HG02981 (cell line): ENCODE data around the gene LHFPL2.

Source experiments
- ATAC-seq: cut with Tn5 transposase; IDR thresholded peaks from one replicate; pipeline ENCODE4 v1.9.1; 2021; ENCODE audit warnings: mild to moderate bottlenecking, moderate library complexity; ENCODE audit not compliant: unreplicated experiment

The LHFPL2 gene

DNA sequence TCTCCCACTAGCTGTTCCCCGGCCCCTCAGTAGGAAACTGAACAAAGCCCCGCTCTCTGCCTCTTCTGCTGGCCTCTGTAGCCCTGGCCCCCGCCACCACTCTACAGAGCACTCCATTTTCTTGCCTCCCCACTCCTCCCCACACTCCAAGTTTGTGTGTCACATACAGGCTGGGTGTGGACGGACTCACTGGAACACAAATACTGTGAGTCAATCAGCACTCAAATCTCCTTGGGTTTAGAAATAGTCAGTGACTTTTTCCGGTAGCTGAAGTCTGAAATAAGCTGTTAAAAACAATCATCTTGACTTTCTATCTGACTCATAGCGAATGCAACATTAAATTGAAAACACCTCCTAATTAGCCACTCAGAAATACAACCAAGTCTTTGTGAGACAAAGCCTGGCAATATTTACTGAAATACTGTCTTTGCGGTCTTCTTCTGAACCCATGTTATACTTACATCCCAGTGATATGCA lies 122.5 kb downstream of the LHFPL2 start:
- no peak for ATAC-seq

DNA sequence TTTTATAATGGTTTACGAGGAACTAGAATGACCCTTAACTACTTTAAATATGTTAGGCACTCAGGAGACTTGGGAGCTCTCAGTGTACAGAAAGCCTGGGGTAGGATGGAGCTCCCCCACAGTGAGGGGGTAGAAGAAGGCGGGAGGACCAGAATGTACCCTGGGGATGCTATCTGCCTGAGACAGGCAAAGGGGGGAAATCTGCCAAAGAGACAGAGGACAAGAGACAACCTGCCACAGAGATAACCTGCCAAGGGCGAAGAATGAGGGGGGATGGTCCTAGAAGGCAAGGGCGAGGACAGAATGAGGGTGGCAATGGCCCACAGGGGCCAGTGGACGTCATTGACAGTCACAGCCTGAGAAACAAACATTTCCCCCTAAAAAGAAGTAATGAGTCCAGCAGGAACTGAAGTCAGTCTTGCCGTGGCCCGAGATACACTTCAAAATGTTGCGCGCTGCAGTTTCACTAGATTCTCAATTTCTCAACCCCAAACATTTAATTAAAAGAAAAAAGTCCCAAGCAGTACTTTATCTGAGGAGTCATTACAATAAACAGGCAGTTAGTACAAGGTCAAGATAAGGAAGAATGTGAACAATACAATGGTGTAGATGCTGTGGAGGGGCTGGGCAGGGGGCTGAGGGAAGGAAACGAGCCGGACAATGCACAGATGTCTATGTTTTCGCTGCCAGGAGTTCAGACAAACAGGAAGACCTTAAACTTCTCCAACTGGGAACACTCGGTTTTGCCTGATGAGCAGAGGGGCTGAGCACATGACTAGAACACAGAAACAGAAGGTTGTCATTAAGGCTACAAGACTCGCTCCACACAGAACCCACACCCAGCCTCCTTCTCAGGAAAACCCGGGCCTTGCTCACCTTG lies 125.0 kb downstream of the LHFPL2 start:
- no peak for ATAC-seq

DNA sequence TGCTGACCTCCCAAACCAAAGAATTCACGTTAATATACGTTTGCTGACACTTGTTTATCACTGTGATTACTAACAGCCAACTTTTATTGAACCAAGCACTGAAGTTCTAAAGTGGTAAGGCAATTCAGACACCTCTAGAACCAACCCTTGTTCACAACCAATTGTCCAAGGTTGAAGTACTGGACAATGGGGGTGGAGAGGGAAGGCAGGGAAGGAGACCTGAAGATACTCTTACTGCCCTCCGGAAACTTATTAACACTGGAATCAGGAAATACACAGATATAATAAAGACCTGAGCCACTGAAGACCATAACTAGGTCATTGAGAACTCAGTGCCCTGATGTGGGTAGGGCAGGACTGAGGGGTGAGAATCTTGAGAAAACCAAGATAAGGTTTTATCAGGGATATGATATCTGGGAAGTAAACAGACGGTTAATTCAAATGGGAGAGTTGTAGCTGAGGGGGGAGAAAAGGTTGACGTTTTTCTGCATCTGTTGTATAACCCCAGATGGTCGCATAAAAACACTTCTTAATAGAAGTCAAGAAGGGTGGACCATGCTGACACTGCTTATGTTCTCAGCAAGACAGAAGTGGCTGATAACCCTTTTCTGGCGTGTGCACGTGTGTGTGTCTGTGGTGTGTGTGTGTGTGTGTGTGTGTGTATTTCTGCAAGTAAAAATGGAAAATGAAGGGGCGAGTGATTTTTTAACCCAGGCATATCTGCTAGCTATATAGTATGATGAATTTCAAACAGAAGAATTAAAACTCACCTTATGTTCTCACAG lies 125.9 kb downstream of the LHFPL2 start:
- ATAC-seq = no peak

DNA sequence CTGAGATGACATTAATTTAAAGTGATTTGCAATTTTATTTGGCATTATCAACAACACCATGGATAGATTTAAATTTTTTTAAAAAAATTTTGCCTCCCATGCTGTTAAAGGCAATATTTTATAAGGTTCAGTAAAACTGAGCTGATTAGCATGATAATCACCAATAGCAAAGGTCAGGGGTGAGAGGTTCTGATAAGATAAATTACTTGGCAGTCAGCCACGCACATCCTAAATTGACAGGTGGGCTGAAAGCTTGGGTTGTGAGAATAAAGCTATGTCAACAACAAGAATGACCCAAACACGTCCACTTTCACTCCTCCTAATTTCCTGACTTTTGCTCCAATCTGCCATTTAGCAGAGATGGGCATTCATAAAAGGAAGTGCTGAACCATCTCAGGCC lies 127.1 kb downstream of the LHFPL2 start:
- no peak for ATAC-seq

DNA sequence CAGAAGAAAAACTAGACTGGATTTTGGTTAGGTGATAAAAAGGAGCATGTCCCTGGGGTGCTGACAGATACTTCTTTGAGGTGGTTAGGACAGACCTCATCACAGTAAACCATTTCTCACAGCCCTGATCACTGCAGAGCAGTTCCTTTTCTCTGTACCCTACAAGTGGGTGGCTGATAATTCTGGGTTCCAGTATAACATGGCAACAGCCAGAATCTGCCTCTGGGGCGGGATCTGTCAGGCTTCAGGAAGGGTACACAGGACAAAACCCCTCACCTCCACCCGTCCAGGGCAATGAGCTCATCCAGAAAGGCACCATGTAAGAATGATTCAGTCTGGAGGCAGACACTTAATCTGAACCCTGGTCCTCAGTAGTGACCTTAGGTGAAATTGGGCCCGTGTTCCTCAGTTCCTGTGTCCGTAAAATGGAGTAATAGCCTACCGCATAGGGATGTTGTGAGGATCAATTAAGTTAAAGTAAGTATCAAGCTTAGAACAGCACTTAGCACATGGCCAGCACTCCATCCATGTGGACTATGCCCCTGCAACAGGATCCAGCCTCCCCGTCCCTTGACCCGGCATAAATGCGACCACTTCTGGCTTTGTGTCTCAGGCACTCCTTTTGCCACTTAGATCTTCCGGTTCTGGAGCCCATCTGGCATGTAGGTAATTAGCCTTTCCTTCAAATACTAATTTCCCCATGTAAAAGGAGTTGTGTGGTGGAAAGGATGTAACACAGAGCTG lies 129.2 kb downstream of the LHFPL2 start:
- ATAC-seq = no peak

DNA sequence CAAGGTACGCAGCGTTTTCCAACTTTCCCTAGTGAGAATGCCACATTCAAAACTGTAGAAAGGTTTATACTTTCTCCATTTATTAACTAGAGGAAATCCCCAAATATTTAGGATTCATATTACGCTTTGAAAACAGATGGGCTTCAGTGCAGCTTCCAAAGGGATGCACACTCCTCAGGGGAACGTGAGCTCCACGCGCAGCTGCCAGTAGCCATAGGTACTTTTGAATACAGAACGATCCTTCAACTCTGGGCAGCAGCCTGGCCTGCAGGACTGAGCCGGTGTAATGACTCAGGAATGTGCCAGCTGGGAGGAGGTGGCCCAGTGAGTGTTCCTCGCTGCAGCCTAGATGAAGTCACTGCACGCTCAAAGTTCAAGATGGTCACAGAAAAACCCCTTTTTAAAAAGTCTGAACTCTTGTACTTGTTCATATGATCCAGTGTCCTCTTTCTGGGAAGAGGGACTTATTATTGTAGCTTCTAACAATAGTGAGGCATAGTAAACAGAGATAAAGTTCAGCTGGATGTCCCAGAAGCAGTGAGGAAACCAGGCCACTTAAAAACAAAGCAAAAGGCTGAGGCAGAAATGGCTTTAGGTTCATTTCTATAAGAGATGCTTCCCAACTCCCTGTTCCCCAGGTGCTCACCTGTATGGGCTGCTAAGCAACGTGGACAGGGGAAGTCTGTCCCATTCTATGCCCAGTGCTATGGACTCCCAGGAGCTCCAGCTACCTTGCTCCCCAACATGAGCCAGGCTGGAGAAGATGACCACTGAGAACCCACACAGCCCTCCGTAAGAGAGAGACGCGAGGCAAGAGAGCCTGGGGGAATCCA lies 130.0 kb downstream of the LHFPL2 start:
- ATAC-seq = no peak

DNA sequence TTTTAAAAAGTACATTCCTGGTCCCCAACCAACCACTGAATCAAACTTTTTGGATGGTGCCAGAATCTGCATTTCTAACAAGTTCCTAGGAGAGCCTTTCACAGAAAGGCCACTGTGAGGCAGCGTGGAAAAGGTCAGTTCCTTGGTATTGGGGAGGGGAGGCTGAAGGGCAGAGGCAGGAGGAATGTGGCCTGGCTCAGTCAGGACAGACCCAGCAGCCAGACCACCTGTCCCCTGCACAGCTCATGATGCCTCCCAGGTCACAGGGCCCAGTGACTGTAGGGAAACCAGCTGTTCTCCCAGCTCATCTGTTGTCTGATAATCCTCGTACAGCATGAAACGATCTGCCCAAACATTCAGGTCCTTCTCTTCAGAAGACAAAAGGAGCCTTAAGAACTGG lies 132.9 kb downstream of the LHFPL2 start:
- ATAC-seq = no peak

DNA sequence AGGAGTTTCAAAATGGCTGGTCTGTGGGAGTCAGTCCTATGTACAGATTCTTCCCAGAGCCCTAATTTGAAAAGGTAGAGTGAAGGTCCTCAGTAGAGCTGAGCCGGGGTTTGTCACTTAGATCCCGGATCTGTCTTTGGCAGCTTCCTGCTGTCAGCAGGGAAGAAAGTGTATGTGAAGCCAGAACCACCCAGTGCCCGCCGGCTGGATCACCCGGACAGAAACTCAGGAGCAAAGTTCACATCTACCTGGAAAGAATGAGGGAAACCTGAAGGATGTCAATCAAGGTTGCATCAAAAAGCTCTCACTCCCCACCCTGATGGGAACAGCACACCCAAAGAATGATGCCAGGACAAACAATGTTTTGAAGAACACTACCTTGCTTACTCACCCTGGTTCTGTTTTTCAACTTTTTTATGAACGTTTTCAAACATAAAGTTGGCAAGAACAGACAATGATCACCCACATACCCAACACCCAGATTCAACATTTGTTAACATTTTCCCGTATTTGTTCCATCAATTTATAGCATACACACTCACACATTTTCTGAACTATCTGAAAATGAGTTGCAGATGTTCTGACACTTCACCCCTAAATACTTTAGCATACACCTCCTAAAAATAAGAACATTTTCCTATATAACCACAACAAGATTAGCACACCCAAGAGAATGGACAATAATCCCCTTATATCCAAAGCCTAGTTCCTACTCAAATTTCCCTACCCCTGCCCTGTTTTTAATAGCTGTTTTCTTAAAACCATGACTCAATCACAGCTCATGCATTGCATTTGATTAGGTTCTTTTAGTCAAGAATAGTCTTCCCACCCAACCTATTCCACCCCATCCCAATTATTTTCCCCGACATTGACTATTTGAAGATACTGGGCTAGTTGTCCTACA lies 133.9 kb downstream of the LHFPL2 start:
- ATAC-seq = no peak

DNA sequence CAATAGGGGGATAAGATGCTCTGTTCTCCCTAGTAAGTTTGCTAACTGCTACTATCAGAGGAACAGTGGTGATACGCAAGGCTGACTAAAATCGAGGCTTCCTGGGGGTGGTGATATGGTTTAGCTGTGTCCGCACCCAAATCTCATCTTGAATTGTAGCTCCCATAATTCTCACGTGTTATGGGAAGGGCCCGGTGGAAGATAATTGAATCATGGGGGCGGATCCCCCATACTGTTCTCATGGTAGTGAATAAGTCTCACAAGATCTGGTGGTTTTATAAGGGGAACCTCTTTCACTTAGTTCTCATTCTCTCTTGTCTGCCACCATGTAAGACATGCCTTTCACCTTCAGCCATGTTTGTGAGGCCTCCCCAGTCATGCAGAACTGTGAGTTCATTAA lies 135.1 kb downstream of the LHFPL2 start:
- ATAC-seq = no peak

DNA sequence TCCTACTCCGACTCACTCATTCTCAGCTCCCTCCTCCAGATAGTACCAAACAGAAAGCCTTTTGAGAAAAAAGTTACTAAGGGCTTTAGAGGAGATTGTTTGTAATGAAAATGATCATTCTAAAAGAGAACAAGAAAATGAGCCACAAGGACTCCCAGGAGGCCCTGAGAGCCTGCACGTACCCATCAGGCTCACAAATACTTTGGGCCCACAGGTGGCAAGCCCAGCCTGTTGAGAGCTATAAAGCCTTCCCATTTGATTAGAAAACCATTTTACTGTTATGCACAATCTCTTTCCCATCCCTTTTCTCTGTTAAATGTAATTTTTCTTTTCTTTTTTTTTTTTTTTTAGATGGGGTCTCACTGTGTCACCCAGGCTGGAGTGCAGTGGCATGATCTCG lies 136.1 kb downstream of the LHFPL2 start:
- ATAC-seq = no peak

DNA sequence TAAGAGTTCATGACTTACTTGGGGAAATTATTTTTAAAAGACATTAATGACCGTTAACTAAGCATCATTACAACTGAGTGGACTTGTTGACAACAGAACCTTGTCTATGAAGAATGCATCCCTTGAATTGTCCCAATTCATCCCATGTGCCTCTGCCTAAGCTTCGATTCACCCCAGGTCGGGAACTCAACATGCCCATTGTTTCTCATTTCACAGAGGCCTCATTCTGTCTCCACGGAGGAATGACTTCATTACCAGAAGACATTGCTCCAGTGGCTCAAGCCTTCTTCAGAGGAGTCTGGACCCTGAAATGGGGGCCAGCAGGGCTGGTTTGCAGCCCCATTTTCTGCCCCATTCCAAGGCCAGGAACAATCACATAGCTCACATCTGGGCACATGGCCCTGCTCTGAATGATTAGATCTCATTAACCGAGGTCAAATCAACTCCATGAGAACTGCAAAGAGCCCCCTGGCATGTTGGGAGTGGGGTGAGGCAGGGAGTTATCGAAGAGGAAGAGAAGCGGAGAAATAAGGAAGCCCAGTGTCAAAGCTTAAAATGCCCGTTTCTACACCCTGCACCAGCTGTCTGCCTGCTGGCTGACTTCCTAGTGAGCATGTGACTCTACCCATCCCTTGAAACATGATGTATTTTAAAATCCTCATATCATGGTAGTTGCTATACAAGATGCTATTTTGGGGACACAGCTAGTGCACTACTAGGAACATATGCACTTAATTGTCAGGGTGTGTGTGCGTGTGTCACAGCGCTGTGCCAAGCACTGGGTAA lies 137.3 kb downstream of the LHFPL2 start:
- no peak for ATAC-seq

DNA sequence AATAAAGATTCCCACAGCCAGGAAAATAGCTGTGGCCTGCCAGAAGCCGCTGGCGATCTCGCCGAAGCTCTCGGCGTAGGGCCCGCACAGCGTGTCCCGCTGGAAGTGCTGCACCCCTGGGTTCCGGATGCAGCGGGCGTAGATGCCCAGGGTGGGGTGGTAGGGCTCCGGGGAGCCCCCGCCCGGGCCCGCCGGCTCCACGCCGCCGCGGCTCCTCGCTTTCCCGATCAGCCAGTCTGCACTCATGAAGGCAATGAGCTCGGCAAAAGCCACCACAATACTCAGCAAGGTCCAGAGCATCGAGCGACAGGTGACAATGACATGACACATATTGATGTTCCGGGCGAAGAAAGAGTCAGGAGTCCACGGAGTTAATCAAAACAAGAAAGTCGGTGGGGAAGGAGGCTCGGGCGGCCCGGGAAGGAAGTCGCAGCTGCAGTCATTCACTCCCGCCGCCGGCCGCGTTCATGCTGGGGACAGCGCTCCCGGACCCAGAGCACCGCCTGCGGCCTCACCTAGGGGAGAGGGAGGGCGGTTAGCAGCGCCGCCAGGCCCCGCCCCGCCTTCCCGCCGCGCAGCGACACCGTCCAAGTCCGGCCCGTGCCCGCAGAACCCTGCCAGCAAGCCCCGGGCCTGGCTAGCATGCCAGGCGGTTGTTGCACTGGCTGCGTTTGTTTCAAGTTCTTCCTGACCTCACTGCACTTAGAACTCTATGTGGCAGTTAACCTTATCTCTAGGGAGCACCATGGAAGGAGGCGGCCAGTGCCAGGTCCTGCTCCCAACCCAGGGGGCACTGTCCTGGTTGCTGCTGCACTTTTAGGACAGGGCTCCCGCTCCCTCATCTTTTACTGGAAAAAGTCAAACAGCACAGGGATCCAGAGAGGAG lies 138.4 kb downstream of the LHFPL2 start:
- peak; percentile 65 for ATAC-seq

DNA sequence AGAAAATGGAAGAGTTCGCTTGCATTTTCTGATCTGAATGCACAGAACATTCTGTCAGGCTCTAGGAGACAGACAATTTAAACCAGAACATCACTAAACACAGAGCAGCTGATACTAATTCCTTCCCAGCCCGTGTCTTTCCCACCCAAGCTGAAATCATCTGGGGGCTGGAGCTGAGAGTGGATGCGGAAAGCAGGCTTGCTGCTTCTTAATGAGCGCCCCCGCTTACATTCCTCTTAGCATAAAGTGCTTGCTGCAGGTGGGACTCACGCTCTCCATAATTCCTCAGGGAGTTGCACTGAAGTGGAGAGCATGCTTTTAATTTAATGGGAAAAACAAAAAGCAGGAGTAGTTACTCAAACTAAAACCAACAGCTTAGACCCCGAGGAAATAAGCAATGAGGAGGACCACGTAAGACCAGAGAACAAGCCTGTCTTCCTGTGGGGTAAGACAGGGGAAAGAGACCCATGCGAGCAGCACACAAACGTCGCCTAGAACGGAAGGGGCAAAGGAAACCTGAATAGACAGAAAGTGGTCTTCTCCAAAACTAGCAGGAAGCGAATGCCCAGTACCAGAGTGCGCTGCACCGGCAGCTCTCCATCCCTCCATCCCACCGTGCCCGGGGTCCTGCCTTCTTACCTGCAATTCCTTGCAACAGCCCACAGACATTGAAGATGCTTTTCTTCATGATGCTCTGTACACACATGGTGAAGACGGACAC lies 139.3 kb downstream of the LHFPL2 start:
- no peak for ATAC-seq

DNA sequence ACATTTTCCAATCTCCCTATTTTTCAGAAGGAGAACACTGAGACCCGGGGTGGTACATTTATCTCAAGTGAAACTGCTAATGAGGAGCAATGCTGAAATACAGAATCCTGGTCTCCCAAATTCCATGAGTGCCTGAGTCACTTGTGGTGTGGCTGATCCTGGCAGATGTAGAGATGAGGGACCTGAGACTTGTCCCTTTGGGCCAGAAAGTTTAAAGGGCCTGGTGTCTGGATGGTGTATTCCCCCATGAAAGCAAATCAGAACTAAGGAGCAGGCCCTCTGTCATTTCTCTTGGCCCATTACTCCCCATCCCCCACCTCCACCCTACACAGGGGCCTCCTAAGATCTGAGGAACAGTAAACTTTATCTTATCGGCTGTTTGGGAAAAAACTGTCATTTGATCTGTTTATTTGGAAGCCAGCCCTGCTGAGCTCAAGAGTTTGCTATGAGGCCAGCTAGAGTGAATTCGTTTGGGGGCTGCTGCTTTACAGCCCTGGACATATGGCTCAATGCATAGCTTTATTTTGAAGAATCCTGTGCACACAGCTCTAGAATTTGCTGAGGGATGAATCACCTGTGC lies 140.3 kb downstream of the LHFPL2 start:
- ATAC-seq = no peak

DNA sequence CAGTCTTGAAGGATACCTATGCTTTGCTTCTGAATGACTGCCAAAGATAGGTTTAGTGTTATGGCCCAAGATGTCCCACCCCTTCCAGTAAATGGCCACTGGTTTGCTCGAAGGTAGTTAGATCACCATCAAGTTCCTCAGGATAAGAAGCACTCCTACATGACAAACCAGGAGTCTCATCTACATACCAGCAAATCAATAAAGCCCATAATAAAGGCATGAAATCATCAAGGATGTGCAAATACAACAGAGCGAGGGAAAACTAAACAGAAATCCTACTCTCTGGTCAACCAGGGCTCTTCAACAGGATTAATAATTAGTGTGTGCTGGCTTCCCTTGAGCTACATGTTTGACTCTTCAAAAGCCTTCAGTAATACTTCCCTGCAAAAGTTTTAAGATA lies 141.0 kb downstream of the LHFPL2 start:
- ATAC-seq = no peak

DNA sequence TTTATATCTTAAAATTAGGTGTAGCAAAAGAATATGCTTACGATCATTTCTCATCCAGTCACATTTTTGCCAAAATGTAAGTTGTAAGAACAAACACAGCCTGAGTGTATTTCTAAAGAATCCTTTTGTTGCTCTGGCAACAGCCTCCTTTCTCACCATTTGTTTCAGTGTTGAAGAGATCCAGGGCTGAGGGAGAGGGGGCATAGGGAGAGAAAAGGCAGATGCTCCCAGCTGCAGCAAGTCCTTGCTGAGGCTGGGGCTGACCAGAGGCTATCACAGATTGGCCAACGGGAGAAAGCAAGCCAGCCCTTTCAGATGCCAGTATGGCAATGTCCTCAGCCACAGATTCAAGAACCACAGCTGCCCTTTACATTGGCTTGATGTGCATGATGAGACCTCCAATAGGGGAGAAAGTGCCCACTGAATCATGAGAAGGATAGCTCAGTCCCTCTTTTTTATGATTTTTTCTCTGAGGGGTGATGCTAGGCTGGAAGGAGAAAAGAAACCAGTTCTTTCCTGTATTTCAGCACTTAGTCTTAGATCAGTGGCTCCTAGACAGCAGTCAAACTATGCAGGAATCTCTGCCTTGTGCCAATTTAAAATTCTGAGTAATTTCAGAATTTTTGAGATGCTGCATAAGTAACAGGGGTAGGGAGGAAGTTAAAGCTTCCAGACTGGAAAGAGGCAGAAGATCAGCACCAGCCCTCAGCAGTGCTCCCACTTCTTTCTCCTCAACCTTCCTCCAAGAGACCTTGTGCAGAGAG lies 142.1 kb downstream of the LHFPL2 start:
- no peak for ATAC-seq
